LNCAP (cell line): ENCODE data around the gene MGRN1.

Experiments
- CTCF ChIP-seq: fragments of 450-650 bp; IDR thresholded peaks from 2 replicates; pipeline ENCODE4 v1.5.1; 2017; ENCODE audit warnings: mild to moderate bottlenecking

Gene MGRN1

GRCh38 chr16:4633910-4634635 lies 9.4 kb downstream of the MGRN1 start:
- TF ChIP-seq CTCF, result no peak

- TF ChIP-seq CTCF, result no peak
These were observed 10.1 kb downstream of the MGRN1 start for GRCh38 chr16:4634768-4635167.

- TF ChIP-seq CTCF, result no peak
These were observed 11.6 kb downstream of the MGRN1 start for GRCh38 chr16:4636196-4636595.

- no peak for TF ChIP-seq CTCF
These were observed 13.0 kb downstream of the MGRN1 start for GRCh38 chr16:4637501-4638166.

GRCh38 chr16:4639899-4640509 lies 15.4 kb downstream of the MGRN1 start:
- no peak for TF ChIP-seq CTCF

- no peak for TF ChIP-seq CTCF
These were observed 16.1 kb downstream of the MGRN1 start for GRCh38 chr16:4640572-4641305.

- no peak for TF ChIP-seq CTCF
These were observed 16.7 kb downstream of the MGRN1 start for GRCh38 chr16:4641306-4641687.
